Endothelial cell of hepatic sinusoid (primary cell): ENCODE results near the gene VWF.
"Not testable (repeated sequence)": the region's sequence is repeated elsewhere in the genome, so short reads cannot be mapped to it uniquely, and the experiment has no call there.

Source experiments
- in situ Hi-C: cut with HindIII; loops from 2 replicates; pipeline ENCODE4 v1.10.0; 2017; ENCODE audit warnings: low sequenced_read_pairs

VWF gene

DNA sequence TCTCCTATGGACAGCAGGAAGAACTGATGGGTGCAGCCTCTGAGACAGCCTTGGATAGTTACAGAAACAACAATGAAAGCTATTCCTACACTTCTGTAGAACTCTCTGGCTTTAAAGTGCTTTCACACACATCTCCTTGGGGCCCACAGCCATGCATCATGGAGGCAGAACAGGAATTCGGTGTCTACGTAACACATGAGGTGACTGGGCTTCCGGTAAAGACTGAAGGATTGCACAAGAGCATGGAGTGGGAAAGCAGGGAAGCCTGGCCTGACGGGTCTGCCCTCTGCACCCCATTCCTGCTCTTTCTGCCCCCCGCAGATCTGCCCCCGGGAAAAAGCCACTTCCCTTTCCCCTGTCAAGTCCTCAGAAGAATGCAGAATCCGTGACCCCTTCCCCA is 82.6 kb downstream of the VWF start:
- in situ Hi-C loops: no loop called here

- in situ Hi-C loops: no loop called here
Observed at GRCh38 chr12:6040815-6041214, 83.7 kb downstream of the VWF start.

DNA sequence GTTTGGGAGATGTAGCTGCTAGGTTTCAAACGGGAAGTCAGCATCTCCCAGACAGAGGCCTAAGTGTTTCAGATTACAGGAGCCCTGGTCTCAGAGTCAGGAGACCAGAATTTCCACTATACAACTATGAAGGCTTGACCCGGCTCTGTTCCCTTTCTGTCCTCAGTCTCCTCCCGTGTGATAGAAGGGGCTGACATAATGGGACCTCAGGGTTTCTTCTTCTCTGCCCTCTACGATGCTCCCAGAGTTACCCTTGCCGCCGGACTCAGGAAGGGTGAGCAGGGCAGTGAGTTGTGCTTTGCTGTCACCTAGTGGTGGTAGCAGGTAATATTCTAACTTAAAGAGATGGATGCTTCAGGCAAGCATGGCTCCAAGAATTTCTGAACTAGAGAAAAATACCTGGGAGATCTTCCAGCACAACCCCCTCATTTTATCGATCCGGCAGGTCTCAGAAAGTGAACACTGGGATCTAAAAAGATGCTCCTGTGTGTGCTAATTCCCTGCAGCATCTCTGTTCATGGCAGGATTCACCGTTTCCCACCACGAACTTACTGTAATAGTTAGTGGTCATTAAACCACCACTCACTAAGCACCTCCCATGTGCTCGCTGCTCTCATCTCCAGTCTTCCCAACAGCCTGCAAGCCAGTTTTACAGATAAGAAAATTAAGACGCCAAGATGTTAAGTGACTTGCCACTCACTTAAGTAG is 84.4 kb downstream of the VWF start:
- in situ Hi-C loops: no loop called here

DNA sequence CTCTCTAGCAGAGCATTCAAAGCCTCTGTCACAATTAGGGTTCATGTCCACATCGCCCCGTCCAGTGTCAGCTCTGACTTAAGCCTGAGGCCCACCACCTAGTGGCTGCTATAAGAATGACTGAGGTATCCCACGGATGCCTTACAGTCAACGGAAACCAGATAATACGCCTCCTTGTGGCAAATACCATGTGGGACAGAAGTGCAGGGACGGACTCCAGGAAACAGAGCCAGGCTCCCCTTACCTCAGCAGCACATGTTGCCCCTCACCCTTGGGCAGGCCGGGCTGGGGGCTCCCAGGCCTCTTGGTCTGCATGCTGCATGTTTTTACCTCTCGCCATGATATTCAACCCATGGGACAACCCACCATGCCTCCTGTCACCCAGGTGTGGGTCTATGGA is 86.3 kb downstream of the VWF start:
- in situ Hi-C loops: no loop called here

DNA sequence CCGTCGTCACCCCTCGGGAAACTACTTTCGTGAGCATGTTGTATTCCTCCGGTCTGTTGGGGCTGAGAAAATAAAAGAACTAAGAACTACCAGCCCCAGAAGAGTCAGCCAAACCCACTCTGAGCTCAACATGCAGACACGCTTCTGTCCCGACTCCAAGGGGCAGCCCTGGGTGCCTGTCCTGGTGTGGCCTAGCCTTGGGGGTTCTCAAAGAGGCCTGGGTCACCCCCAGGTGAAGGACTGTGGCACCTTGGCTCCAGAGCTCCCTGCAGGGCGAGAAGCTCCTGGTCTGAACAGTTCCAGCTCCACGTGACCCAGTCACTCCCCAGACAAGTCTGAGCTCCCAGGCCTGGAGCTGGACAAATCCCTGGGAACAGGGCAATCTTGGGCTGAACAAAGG is 87.0 kb downstream of the VWF start:
- in situ Hi-C loops: no loop called here

- in situ Hi-C loops: no loop called here
Observed at GRCh38 chr12:6036509-6036908, 88.0 kb downstream of the VWF start.

DNA sequence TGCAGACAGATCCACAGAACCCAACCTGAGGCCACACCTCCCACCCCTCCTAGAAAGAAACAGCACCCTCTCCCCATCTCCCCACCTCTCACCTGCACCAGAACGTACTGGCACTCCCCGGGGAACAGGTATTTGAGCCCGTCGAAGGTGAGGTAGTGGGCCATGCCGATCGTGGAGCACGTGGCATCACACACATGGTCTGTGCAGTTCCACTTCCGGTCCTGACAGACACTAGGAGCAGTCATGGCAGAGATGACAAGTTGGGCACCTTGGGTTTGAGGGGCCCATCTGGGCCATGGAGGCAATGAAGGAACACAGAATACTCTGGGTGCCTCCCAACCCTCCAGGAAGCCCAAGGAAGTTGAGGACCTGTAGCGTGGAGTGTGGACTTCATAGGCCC is 89.9 kb downstream of the VWF start:
- in situ Hi-C loops: no loop called here

GRCh38 chr12:6033546-6033945 is 90.9 kb downstream of the VWF start:
- in situ Hi-C loops: no loop called here

- in situ Hi-C loops: no loop called here
Observed at GRCh38 chr12:6032726-6033125, 91.7 kb downstream of the VWF start.

- in situ Hi-C loops: no loop called here
Observed at GRCh38 chr12:6031001-6031400, 93.5 kb downstream of the VWF start.

DNA sequence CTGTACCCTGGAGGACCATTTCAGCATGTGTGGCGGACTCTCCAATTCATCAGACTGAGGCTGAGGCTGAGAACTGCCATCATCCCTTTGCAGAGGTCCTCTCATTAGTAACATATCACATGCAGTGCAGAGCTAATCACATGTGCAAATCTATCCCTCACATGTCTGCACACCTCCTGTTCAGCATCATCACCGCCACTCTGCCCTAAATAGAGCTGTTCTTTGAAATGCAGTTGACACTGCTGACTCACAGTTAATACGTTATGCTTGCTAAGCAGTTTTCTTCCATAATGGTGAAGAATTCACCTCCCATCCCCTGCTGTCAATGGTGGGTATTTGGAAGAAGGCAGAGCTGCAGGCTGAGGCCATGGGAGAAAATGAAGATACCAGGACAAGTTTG is 94.4 kb downstream of the VWF start:
- in situ Hi-C loops: no loop called here

DNA sequence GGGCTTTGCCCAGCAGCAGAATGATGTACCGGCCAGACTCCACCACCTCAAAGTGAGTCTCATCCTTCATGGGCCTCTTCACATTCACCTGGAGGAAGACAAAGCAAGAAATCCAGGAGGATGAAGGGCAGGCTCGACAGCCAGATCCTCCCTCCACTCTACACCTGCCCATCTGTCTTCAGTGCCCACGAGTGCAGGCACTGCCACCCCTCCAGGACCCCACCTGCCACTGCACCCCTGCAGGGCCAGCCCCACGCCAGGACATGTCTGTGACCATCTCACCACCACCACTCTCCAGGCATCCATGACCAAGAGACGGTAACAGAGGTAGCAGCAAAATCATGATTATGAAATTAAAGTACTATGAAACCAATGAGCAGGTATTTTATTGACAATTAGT is 95.1 kb downstream of the VWF start:
- in situ Hi-C loops: no loop called here

- in situ Hi-C loops: no loop called here
Observed at GRCh38 chr12:6026998-6027397, 97.5 kb downstream of the VWF start.

DNA sequence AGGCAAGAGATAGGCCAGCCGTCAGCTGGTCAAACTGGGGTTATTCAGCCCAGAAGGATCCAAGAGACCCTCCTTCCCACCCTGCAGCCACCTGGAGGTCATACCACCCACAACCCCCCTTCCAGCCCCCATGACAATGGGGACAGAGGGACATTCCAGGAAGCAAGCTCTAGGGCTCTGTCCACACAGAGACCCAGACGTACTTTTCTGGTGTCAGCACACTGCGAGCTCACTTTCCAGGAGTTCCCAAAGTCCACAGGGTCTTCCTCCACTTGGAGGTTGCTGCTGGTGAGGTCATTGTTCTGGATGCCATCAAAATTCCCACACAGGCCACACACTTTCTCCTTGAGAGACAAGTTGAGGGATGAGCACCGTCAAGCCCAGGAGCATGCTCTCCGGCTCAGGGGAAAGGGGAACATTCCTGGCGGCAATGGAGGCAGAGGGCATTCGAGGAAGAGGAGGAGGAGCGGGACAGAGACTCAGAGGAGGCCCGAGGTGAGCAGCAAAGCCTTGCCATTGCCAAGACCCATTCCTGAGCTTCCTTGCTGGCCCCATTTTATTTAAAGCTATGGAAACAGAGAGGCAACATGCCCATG is 98.7 kb downstream of the VWF start:
- in situ Hi-C loops: not testable (repeated sequence)

DNA sequence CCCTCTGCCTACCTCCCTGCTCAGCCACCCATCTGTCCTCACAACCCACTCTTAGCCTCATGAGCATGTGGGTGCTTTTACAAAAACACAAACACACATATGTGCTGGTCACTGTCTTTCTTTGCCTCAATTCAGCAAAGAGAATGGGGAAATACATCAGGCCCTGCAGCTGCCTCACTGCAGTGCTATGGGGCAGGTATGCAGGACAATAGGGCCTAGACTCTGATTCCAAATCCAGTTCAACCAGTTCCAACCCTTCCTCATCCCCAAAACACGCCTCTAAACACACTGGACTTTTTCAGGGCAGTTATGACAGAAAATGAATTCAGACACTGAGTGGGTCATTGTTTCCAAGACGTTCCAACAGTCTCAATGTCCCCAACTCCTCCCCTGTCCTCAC is 100.4 kb downstream of the VWF start:
- in situ Hi-C loops: not testable (repeated sequence)

DNA sequence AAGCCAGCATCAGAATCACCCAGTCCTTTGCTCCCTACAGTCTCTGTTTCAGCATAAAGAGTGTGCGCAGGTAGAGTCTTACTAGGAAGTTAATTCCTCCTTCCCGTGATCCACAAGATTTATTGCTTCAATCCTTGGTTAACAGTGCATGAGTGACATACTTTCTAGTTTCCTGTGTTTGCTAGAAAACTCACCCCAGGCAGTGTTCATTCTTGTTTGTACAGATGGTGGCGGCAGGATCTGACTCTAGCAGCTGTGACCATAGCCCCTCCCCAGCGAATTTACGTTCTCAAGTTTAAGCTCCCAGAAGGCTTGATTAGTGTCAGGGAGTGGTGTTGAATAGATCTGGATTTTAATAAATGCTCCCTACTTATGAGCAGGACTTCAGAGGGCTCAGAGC is 103.5 kb downstream of the VWF start:
- in situ Hi-C loops: no loop called here

DNA sequence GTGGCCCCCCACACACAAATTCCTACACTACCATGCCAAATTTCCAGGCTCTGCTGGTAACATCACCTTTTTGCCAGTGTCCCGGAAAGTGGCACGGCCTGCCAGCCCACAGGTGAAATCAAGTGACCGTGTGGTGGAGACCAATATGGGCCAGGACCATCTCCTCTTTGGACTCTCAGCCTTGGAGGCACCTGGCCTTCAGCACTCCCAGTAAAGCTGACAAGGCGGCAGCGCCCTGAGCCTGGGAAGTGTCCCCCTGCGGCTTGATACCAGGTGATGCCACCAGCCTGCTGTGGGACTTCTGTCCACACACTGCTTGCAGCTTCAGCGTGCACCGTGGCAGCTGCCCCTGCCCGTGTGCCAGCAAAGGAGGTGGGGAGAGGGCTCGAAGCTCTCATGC is 104.0 kb downstream of the VWF start:
- in situ Hi-C loops: not testable (repeated sequence)

DNA sequence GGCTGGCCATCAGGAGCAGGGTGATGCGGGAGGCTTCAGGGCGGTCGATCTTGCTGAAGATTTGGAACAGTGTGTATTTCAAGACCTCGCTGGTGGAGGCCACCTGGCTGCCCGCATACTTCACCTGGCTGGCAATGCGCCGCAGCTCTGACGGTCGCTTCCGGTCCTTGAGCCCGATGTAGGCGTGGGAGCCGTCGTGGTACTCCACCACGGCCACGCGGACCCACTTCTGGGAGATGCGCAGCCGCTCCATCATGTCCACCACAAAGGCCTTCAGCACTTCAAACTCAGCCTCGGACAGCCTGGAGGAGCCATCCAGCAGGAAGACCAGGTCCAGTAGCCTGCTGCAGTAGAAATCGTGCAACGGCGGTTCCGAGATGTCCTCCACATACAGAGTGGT is 105.2 kb downstream of the VWF start:
- in situ Hi-C loops: not testable (repeated sequence)

GRCh38 chr12:6018265-6018664 is 106.2 kb downstream of the VWF start:
- in situ Hi-C loops: no loop called here

DNA sequence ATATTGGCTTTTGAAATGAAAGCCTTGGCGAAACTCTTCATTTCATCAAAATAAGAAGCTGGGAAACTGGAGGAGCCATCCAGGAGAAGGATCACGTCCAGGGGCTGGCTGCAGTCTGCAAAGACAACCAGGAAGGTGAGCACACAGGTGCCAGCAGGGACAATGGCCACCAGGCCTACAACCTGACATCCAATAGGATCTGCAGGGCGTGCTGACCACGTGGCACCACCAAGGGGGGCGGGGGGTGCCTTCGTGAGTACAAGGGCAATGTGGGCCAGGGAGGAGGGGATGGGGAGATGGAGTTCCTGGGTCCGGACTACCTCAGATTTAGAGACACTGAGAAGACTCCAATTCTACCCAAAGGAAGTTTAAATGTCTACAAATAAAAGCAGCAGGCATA is 107.7 kb downstream of the VWF start:
- in situ Hi-C loops: no loop called here

DNA sequence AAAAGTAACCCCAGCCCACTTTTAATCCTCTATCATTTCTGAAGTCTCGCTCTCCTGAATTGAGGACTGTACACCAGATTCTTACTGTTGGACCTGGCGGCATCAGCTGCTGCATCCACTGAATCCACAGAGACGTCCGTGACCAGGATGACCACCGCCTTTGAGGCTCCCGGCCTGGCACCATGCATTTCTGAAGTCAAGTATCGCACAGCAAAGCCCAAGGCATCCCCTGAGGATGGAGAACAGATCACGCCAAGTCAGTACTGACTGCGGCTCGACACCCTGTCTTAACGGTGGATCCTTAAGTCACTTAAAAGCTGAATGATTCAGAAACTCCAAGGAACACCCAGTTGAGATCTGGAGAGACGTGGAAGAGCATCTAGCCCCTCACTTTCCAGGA is 108.5 kb downstream of the VWF start:
- in situ Hi-C loops: not testable (repeated sequence)

DNA sequence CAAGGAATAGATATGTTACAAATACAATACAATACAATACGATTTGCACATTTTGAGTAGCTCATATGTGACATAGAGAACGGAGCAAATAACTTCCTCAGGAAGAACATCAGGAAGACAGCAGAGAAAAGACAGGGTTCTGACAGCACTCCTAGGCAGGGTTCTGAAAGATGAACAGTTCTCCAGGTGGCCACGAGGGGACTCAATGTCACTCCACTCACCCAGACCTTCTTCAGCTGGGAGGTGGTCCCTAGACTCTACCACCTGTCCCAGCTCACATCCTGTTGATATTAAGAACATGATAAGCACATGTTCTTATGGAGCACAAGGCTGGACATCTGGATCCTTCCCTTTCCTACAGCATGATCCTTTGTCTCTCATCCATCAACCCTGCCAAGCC is 109.2 kb downstream of the VWF start:
- in situ Hi-C loops: not testable (repeated sequence)
